ENCODE results near the gene NDST3.
"Not testable (repeated sequence)": the region's sequence is repeated elsewhere in the genome, so short reads cannot be mapped to it uniquely, and the experiment has no call there.

Gene NDST3

GRCh38 chr4:118287711-118288451 is 253.6 kb downstream of the NDST3 start:
- DNase-seq (ENCODE audit: low spot score): no peak
- no peak for TF ChIP-seq CTCF (IDR thresholded peaks at IDR 0.05; ENCODE audit: extremely low read depth, insufficient read depth, missing control alignments)
- in situ Hi-C loops (cut with MboI; ENCODE audit: low pct_unique_long_range_greater_than_20kb, low sequenced_read_pairs, unreplicated experiment): no loop called here

- no peak for TF ChIP-seq CTCF (IDR thresholded peaks at IDR 0.05; ENCODE audit: extremely low read depth, insufficient read depth, missing control alignments)
- DNase-seq (ENCODE audit: low spot score): no peak
- in situ Hi-C loops (cut with MboI; ENCODE audit: low pct_unique_long_range_greater_than_20kb, low sequenced_read_pairs, unreplicated experiment): no loop called here
Observed at GRCh38 chr4:118289794-118290193, 255.5 kb downstream of the NDST3 start.

- DNase-seq (ENCODE audit: low spot score): no peak
- no peak for TF ChIP-seq CTCF (IDR thresholded peaks at IDR 0.05; ENCODE audit: extremely low read depth, insufficient read depth, missing control alignments)
- in situ Hi-C loops (cut with MboI; ENCODE audit: low pct_unique_long_range_greater_than_20kb, low sequenced_read_pairs, unreplicated experiment): no loop called here
Observed at GRCh38 chr4:118290951-118291350, 256.7 kb downstream of the NDST3 start.

GRCh38 chr4:118296729-118297128 is 262.4 kb downstream of the NDST3 start:
- in situ Hi-C loops (cut with MboI; ENCODE audit: low pct_unique_long_range_greater_than_20kb, low sequenced_read_pairs, unreplicated experiment): no loop called here
- DNase-seq (ENCODE audit: low spot score): no peak
- no peak for TF ChIP-seq CTCF (IDR thresholded peaks at IDR 0.05; ENCODE audit: extremely low read depth, insufficient read depth, missing control alignments)

- in situ Hi-C loops (cut with MboI; ENCODE audit: low pct_unique_long_range_greater_than_20kb, low sequenced_read_pairs, unreplicated experiment): not testable (repeated sequence)
Observed at GRCh38 chr4:118299619-118300018, 265.3 kb downstream of the NDST3 start.

GRCh38 chr4:118307643-118308042 is 273.4 kb downstream of the NDST3 start:
- TF ChIP-seq CTCF (IDR thresholded peaks at IDR 0.05; ENCODE audit: extremely low read depth, insufficient read depth, missing control alignments): no peak
- DNase-seq (ENCODE audit: low spot score): no peak
- in situ Hi-C loops (cut with MboI; ENCODE audit: low pct_unique_long_range_greater_than_20kb, low sequenced_read_pairs, unreplicated experiment): no loop called here

More at GRCh38 chr4:118299619-118300018, 265.3 kb downstream of the NDST3 start:
- DNase-seq (ENCODE audit: low spot score): not testable (repeated sequence)
